Endothelial cell (in vitro differentiated cells): ENCODE data around the gene PLPPR2. TPM values are rescaled to one million over a fixed set of nuclear protein-coding genes. Genes with fewer than 3 reads are reported as not detected.
"Not testable (repeated sequence)": the region's sequence is repeated elsewhere in the genome, so short reads cannot be mapped to it uniquely, and the experiment has no call there.

Experiments used
- DNase-seq: peaks from one replicate; pipeline ENCODE4 v3.0.0; 2021; ENCODE audit warnings: low spot score
- H3K27ac Mint-ChIP-seq: one replicate; pipeline ENCODE4 v1.8.0; 2021; ENCODE audit warnings: mixed read lengths, inconsistent platforms; ENCODE audit not compliant: unreplicated experiment
- H3K27me3 Mint-ChIP-seq: one replicate; pipeline ENCODE4 v1.8.0; 2021; ENCODE audit warnings: mild to moderate bottlenecking, moderate library complexity, mixed read lengths, inconsistent platforms; ENCODE audit not compliant: unreplicated experiment
- H3K36me3 Mint-ChIP-seq: one replicate; pipeline ENCODE4 v1.8.0; 2021; ENCODE audit warnings: mild to moderate bottlenecking, low read depth, mixed read lengths, inconsistent platforms; ENCODE audit not compliant: unreplicated experiment
- H3K4me1 Mint-ChIP-seq: one replicate; pipeline ENCODE4 v1.8.0; 2021; ENCODE audit warnings: mild to moderate bottlenecking, mixed read lengths, inconsistent platforms; ENCODE audit not compliant: unreplicated experiment
- H3K4me3 Mint-ChIP-seq: one replicate; pipeline ENCODE4 v1.8.0; 2021; ENCODE audit warnings: mild to moderate bottlenecking, mixed read lengths, inconsistent platforms; ENCODE audit not compliant: unreplicated experiment
- H3K9me3 Mint-ChIP-seq: one replicate; pipeline ENCODE4 v1.8.0; 2021; ENCODE audit warnings: mixed read lengths, inconsistent platforms; ENCODE audit not compliant: unreplicated experiment
- CTCF ChIP-seq: fragments of 200-600 bp; sonication (generic); IDR thresholded peaks from one replicate; pipeline ENCODE4 v1.5.0; 2021; ENCODE audit warnings: antibody characterized with exemption; ENCODE audit not compliant: unreplicated experiment
- long read RNA-seq: library from polyadenylated mRNA; unstranded; transcript quantifications from one replicate; pipeline ENCODE4 v2.0.0, GENCODE V29; 2020; ENCODE audit not compliant: unreplicated experiment
- total RNA-seq: library from RNA; stranded (reverse); fragmentation: NEBNext Ultra II Directional; extraction: Animal tissue kit (Norgen Biotek cat#: 25700); gene quantifications from one replicate; pipeline ENCODE4 v1.2.1, GENCODE V29; 2021; ENCODE audit not compliant: unreplicated experiment

Gene PLPPR2, protein sequence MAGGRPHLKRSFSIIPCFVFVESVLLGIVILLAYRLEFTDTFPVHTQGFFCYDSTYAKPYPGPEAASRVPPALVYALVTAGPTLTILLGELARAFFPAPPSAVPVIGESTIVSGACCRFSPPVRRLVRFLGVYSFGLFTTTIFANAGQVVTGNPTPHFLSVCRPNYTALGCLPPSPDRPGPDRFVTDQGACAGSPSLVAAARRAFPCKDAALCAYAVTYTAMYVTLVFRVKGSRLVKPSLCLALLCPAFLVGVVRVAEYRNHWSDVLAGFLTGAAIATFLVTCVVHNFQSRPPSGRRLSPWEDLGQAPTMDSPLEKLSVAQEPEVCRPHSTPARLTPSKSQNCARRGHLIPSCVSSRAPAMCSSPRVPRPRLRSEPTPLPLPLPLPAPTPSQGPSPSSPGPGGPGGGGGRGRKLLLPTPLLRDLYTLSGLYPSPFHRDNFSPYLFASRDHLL
- total RNA-seq, result 13.7 TPM
- long read RNA-seq, partial matches to known transcripts, result 0 of 2 reads
- long read RNA-seq, other reads (novel, unspliced or antisense), result 2 of 2 reads

GRCh38 chr19:11355160-11356073 is at the start of gene PLPPR2:
Gene PLPPR2, plus strand, starts transcription at chr19:11355432. Its CDS starts 2,242 bp downstream, at chr19:11357674.
- peaks cover 25% of the 10 kb centered on the region for H3K27me3 Mint-ChIP-seq
- DNase-seq, result peak; percentile 90
- no peaks in the 10 kb centered on the region for H3K9me3 Mint-ChIP-seq
- H3K4me3 Mint-ChIP-seq, result peak within 1 kb of the TSS; percentile 89
- peaks cover 10% of the 10 kb centered on the region for H3K4me1 Mint-ChIP-seq
- no peak for TF ChIP-seq CTCF
- H3K36me3 Mint-ChIP-seq, result peaks cover 10% of the 10 kb centered on the region
- H3K27ac Mint-ChIP-seq, result peak within 1 kb of the TSS; percentile 82

- no peak for DNase-seq
- H3K27me3 Mint-ChIP-seq, result peaks cover 1% of the 10 kb centered on the region
- no peaks in the 10 kb centered on the region for H3K9me3 Mint-ChIP-seq
- H3K4me3 Mint-ChIP-seq, result no peak overlapping the region
- H3K27ac Mint-ChIP-seq, result no peak overlapping the region
- H3K36me3 Mint-ChIP-seq, result no peaks in the 10 kb centered on the region
- no peak for TF ChIP-seq CTCF
- H3K4me1 Mint-ChIP-seq, result no peaks in the 10 kb centered on the region
Measured at GRCh38 chr19:11306337-11306736, 48.9 kb upstream of the PLPPR2 start.

DNA sequence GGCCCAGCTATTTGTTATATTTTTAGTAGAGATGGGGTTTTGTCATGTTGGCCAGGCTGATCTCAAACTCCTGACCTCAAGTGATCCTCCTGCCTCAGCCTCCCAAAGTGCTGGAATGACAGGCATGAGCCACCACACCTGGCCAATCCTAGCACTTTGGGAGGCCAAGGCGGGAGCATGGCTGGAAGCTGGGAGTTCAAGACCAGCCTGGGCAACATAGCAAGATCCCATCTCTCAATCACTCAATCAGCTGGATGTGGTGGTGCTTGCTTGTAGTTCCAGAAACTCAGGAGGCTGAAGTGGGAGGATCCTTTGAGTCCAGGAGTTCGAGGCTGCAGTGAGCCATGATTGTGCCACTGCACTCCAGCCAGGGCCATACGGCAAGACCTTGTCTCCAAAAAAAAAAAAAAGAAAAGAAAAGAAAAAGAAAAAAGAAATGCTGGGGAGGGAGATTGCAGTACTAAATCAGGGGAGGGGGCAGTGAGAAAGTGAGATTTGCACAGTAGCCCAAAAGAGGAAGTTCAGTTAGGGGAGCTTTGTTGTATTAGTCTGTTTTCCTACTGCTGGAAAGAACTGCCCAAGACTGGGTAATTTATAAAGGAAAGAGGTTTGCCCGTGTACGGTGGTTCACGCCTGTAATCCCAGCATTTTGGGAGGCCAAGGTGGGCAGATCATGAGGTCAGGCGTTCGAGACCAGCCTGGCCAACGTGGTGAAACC is 34.8 kb upstream of the PLPPR2 start:
- not testable (repeated sequence) for H3K27me3 Mint-ChIP-seq, H3K36me3 Mint-ChIP-seq, H3K9me3 Mint-ChIP-seq, DNase-seq, H3K4me3 Mint-ChIP-seq
- H3K27ac Mint-ChIP-seq, result peak overlapping the region; percentile 64
- peaks cover 26% of the 10 kb centered on the region for H3K4me1 Mint-ChIP-seq

GRCh38 chr19:11321191-11322126 is 33.8 kb upstream of the PLPPR2 start:
- H3K4me1 Mint-ChIP-seq, result peaks cover 26% of the 10 kb centered on the region
- H3K27ac Mint-ChIP-seq, result no peak overlapping the region
- no peak for TF ChIP-seq CTCF

More at GRCh38 chr19:11321191-11322126, 33.8 kb upstream of the PLPPR2 start:
- Mint-ChIP-seq H3K36me3 (no peaks in the 10 kb centered on the region), H3K9me3 (no peaks in the 10 kb centered on the region), H3K4me3 (no peak overlapping the region), H3K27me3 (peaks cover 9% of the 10 kb centered on the region)
- no peak for DNase-seq
